Duodenal mucosa (tissue), 2 donors: Measurements from ENCODE around the gene CRIP2.

ENCODE experiments used
- H3K27ac ChIP-seq: one replicate; pipeline ENCODE4 v1.7.0; 2013; ENCODE audit warnings: low read depth, low read length
- H3K27me3 ChIP-seq, 2 donors: one replicate each; pipeline ENCODE4 v1.7.0; 2013; ENCODE audit warnings: low read length in 2 of 2, control low read depth in 1 of 2; ENCODE audit not compliant: insufficient read depth in 2 of 2, control insufficient read depth in 1 of 2
- H3K36me3 ChIP-seq, 2 donors: one replicate each; pipeline ENCODE4 v1.7.0; 2013; ENCODE audit warnings: low read length in 2 of 2, control low read depth in 1 of 2; ENCODE audit not compliant: insufficient read depth in 2 of 2, control insufficient read depth in 1 of 2
- H3K4me1 ChIP-seq, 2 donors: one replicate each; pipeline ENCODE4 v1.7.0; 2013; ENCODE audit warnings: low read length in 2 of 2, control low read depth in 1 of 2; ENCODE audit not compliant: insufficient read depth in 2 of 2, control insufficient read depth in 1 of 2
- H3K4me3 ChIP-seq, 2 donors: one replicate each; pipeline ENCODE4 v1.7.0; 2013; ENCODE audit warnings: low read length in 2 of 2, low read depth in 1 of 2
- H3K9ac ChIP-seq, 2 donors: one replicate each; pipeline ENCODE4 v1.7.0; 2013; ENCODE audit warnings: low read length in 2 of 2, low read depth in 1 of 2
- H3K9me3 ChIP-seq, 2 donors: one replicate each; pipeline ENCODE4 v1.7.0; 2013; ENCODE audit warnings: low read length in 2 of 2, control low read depth in 1 of 2; ENCODE audit not compliant: control insufficient read depth in 1 of 2

Gene CRIP2

GRCh38 chr14:105464501-105464900 lies 10.1 kb upstream of the CRIP2 start:
- no peaks in the 10 kb centered on the region for H3K4me1 ChIP-seq
- no peaks in the 10 kb centered on the region for H3K27me3 ChIP-seq
- H3K9me3 ChIP-seq: no peaks in the 10 kb centered on the region
- H3K27ac ChIP-seq: no peak overlapping the region
- H3K36me3 ChIP-seq: peaks cover 16 to 58% of the 10 kb centered on the region in 2 donors
- no peak overlapping the region for H3K9ac ChIP-seq
- H3K4me3 ChIP-seq: no peak overlapping the region

GRCh38 chr14:105465209-105466031 lies 9.2 kb upstream of the CRIP2 start:
- H3K9ac ChIP-seq: no peak overlapping the region
- H3K27me3 ChIP-seq: no peaks in the 10 kb centered on the region
- no peak overlapping the region for H3K4me3 ChIP-seq
- no peak overlapping the region for H3K27ac ChIP-seq
- H3K36me3 ChIP-seq: peaks cover 16 to 53% of the 10 kb centered on the region in 2 donors
- H3K9me3 ChIP-seq: no peaks in the 10 kb centered on the region
- no peaks in the 10 kb centered on the region for H3K4me1 ChIP-seq

- no peak overlapping the region for H3K27ac ChIP-seq
- H3K4me1 ChIP-seq: no peaks in the 10 kb centered on the region
- no peaks in the 10 kb centered on the region for H3K9me3 ChIP-seq
- H3K4me3 ChIP-seq: no peak overlapping the region
- no peak overlapping the region for H3K9ac ChIP-seq
- H3K27me3 ChIP-seq: no peaks in the 10 kb centered on the region
- H3K36me3 ChIP-seq: peaks cover 7 to 41% of the 10 kb centered on the region in 2 donors
Measured at GRCh38 chr14:105466531-105467248, 7.9 kb upstream of the CRIP2 start.

GRCh38 chr14:105467249-105467941 lies 7.2 kb upstream of the CRIP2 start:
- no peaks in the 10 kb centered on the region for H3K9me3 ChIP-seq
- H3K4me3 ChIP-seq: no peak overlapping the region
- H3K27me3 ChIP-seq: no peaks in the 10 kb centered on the region
- H3K36me3 ChIP-seq: peaks cover 7 to 41% of the 10 kb centered on the region in 2 donors
- no peak overlapping the region for H3K27ac ChIP-seq
- no peak overlapping the region for H3K9ac ChIP-seq
- peaks cover 0 to 1% of the 10 kb centered on the region in 2 donors for H3K4me1 ChIP-seq

- H3K27ac ChIP-seq: no peak overlapping the region
- peaks cover 5 to 6% of the 10 kb centered on the region in 2 donors for H3K4me1 ChIP-seq
Measured at GRCh38 chr14:105467942-105468471, 6.6 kb upstream of the CRIP2 start.

GRCh38 chr14:105468621-105469241 lies 5.9 kb upstream of the CRIP2 start:
- peaks cover 0 to 5% of the 10 kb centered on the region in 2 donors for H3K27me3 ChIP-seq
- no peak overlapping the region for H3K9ac ChIP-seq
- peaks cover 10 to 11% of the 10 kb centered on the region in 2 donors for H3K4me1 ChIP-seq
- H3K36me3 ChIP-seq: peaks cover 7 to 30% of the 10 kb centered on the region in 2 donors
- H3K27ac ChIP-seq: no peak overlapping the region
- H3K9me3 ChIP-seq: no peaks in the 10 kb centered on the region
- no peak overlapping the region for H3K4me3 ChIP-seq

More at GRCh38 chr14:105467942-105468471, 6.6 kb upstream of the CRIP2 start:
- no peak overlapping the region for H3K4me3 ChIP-seq
- H3K9ac ChIP-seq: no peak overlapping the region
- no peaks in the 10 kb centered on the region for H3K9me3 ChIP-seq
- no peaks in the 10 kb centered on the region for H3K27me3 ChIP-seq
- peaks cover 7 to 37% of the 10 kb centered on the region in 2 donors for H3K36me3 ChIP-seq

GRCh38 chr14:105469456-105470349 lies 4.9 kb upstream of the CRIP2 start:
- Histone ChIP-seq H3K4me3 (no peak overlapping the region), H3K9me3 (no peaks in the 10 kb centered on the region), H3K27me3 (peaks cover under 1 to 6% of the 10 kb centered on the region in 2 donors), H3K4me1 (peaks cover 12 to 13% of the 10 kb centered on the region in 2 donors), H3K36me3 (peaks cover 3 to 21% of the 10 kb centered on the region in 2 donors), H3K27ac (no peak overlapping the region), H3K9ac (no peak overlapping the region)

GRCh38 chr14:105470350-105471296 lies 4.0 kb upstream of the CRIP2 start:
- Histone ChIP-seq H3K27me3 (peaks cover 9 to 11% of the 10 kb centered on the region in 2 donors), H3K9me3 (no peaks in the 10 kb centered on the region), H3K27ac (no peak overlapping the region), H3K4me1 (peaks cover 12 to 18% of the 10 kb centered on the region in 2 donors), H3K4me3 (no peak overlapping the region), H3K9ac (no peak overlapping the region), H3K36me3 (peaks cover 3 to 13% of the 10 kb centered on the region in 2 donors)
